Measurements from ENCODE around the gene FHDC1.

DNA sequence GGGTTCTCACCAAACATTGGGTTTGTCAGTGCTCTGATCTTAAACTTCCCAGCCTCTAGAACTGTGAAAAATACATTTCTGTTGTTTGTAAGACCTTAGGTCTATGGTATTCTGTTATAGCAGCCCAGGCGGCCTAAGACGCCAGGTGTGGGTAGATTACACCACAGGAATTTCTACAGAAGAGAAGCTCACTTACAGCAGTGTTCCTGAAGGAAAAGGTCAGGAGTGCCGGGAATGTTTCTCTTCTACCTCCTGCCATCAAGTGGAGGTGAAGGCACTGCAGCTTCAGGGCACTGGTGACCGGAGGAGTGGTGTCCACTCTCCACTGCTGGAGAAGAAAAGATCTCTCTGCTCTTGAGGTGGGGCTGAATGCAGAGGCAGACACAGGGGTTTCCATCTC lies 45.7 kb downstream of the FHDC1 start:
- TF ChIP-seq SP1 (IDR thresholded peaks at IDR 0.05) (no peak), HDGF (IDR thresholded peaks at IDR 0.05; ENCODE audit: borderline replicate concordance) (no peak), FOXM1 (IDR thresholded peaks at IDR 0.05; ENCODE audit: borderline replicate concordance) (no peak), FOXA1 (IDR thresholded peaks at IDR 0.05) (no peak), FOXK2 (IDR thresholded peaks at IDR 0.05) (no peak), ARNT (IDR thresholded peaks at IDR 0.05) (no peak), SUZ12 (IDR thresholded peaks at IDR 0.05) (no peak), L3MBTL2 (conservative IDR thresholded peaks at IDR 0.05) (no peak)

Data from HEK293T (cell line).